BE2C (cell line): Measurements from ENCODE around the gene RPS6KB1.
"Not testable (repeated sequence)": the region's sequence is repeated elsewhere in the genome, so short reads cannot be mapped to it uniquely, and the experiment has no call there.

Experiments
- DNase-seq: peaks from one replicate; pipeline ENCODE4 v3.0.0-alpha.2; 2020
- H3K27me3 ChIP-seq: fragments of 250-450 bp; sonication (Bioruptor Pico); 2 replicates; pipeline ENCODE4 v1.5.1; 2020; ENCODE audit warnings: mild to moderate bottlenecking
- H3K36me3 ChIP-seq: fragments of 250-450 bp; sonication (Bioruptor Pico); 2 replicates; pipeline ENCODE4 v1.5.1; 2020; ENCODE audit warnings: mild to moderate bottlenecking
- H3K4me1 ChIP-seq: fragments of 250-450 bp; sonication (Bioruptor Pico); 2 replicates; pipeline ENCODE4 v1.5.1; 2020
- H3K4me3 ChIP-seq: 2 replicates; pipeline ENCODE4 v1.5.1; 2011; ENCODE audit warnings: low read depth, low read length
- H3K9me3 ChIP-seq: fragments of 250-450 bp; sonication (Bioruptor Pico); 2 replicates; pipeline ENCODE4 v1.5.1; 2020
- CTCF ChIP-seq: IDR thresholded peaks from 2 replicates; pipeline ENCODE4 v1.5.1; 2012; ENCODE audit warnings: mild to moderate bottlenecking, low read depth, low read length

Gene RPS6KB1

GRCh38 chr17:59972778-59973177 is 79.9 kb downstream of the RPS6KB1 start:
- DNase-seq, result no peak
- Histone ChIP-seq H3K9me3 (no peaks in the 10 kb centered on the region), H3K36me3 (no peaks in the 10 kb centered on the region), H3K27me3 (no peaks in the 10 kb centered on the region), H3K4me1 (no peaks in the 10 kb centered on the region), H3K4me3 (no peak overlapping the region)
- TF ChIP-seq CTCF, result no peak

GRCh38 chr17:59973483-59973882 is 80.6 kb downstream of the RPS6KB1 start:
- not testable (repeated sequence) for H3K27me3 ChIP-seq, H3K4me3 ChIP-seq, H3K9me3 ChIP-seq, DNase-seq, H3K36me3 ChIP-seq, H3K4me1 ChIP-seq

- DNase-seq, H3K4me3 ChIP-seq, H3K27me3 ChIP-seq, H3K9me3 ChIP-seq, H3K4me1 ChIP-seq, H3K36me3 ChIP-seq: not testable (repeated sequence)
Observed at GRCh38 chr17:59975166-59975565, 82.2 kb downstream of the RPS6KB1 start.

- not testable (repeated sequence) for DNase-seq, H3K36me3 ChIP-seq, H3K4me3 ChIP-seq
Observed at GRCh38 chr17:59996608-59997007, 103.7 kb downstream of the RPS6KB1 start.

More at GRCh38 chr17:59996608-59997007, 103.7 kb downstream of the RPS6KB1 start:
- H3K27me3 ChIP-seq, H3K9me3 ChIP-seq, H3K4me1 ChIP-seq: not testable (repeated sequence)
